ENCODE data around the gene THSD4.
"Not testable (repeated sequence)": the region's sequence is repeated elsewhere in the genome, so short reads cannot be mapped to it uniquely, and the experiment has no call there.

THSD4 gene

DNA sequence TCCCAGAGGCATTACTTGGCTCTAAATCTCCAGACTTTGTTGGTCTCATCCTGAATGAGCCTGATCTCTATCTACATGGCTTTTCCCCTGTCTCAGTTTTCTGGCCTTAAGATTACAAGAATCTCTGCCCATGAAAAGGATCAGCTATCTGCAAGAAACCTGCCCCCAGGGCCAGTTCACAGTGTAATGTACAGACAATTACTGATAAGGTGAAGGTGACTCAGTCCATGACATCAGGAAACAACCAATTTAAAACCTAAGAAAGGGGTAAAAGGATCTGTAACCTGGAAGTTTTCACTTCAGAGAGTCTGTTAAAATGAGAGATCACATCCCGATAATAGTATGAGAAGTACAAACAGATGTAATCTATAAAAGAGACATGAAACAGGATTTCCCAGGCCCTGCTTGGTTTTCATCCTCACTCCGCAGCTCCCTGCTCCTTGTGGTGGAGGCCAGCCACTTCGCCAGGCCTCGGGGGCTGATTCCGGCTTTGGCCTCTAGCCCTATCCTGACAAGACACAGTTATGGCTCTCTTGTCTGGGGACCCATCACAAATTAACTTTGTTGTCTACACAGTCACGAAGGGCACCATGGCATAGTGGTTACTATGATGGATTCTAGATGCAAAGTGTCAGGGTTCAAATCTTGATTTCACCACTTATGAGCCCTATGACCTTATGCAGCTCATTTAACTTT, 136.9 kb downstream of the THSD4 start:
- no peak for DNase-seq (ENCODE audit: low read depth in 1 of 2, low spot score in 1 of 2)

DNA sequence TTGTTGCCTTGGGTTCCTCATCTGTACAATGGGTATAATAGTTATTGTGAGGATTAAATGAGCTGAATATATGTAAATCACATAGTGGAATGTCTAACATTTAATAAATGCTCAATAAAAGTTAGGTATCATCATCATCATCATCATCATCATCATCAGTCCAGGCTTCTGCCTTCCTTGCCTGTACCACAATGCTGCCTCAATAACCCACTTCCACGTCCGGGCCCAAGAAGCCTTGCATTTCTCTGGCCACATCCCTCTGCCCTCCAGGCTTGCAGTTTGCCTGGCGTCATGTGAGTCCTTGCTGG, 137.4 kb downstream of the THSD4 start:
- no peak for DNase-seq (ENCODE audit: low read depth in 1 of 2, low spot score in 1 of 2)

DNA sequence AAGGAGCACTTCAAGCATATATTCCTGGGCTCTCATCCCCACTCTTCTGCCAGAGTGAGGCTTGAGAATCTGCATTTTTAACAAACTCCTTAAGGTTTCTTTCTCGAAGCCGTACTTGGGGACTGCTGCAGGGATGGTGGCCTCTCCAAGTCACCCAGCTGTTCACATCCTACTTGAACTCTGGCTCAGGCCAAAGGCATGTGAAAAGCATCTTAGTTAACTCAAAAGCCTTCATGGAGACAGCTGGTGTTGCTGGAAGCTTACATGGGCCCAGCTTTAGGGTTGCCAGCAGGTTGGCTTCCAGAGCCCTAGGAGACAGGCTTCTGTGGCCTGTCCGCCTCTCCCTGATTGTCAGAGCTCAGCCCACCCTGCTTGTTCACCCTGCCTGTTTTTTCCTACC, 139.2 kb downstream of the THSD4 start:
- DNase-seq (ENCODE audit: low read depth in 1 of 2, low spot score in 1 of 2): no peak

DNA sequence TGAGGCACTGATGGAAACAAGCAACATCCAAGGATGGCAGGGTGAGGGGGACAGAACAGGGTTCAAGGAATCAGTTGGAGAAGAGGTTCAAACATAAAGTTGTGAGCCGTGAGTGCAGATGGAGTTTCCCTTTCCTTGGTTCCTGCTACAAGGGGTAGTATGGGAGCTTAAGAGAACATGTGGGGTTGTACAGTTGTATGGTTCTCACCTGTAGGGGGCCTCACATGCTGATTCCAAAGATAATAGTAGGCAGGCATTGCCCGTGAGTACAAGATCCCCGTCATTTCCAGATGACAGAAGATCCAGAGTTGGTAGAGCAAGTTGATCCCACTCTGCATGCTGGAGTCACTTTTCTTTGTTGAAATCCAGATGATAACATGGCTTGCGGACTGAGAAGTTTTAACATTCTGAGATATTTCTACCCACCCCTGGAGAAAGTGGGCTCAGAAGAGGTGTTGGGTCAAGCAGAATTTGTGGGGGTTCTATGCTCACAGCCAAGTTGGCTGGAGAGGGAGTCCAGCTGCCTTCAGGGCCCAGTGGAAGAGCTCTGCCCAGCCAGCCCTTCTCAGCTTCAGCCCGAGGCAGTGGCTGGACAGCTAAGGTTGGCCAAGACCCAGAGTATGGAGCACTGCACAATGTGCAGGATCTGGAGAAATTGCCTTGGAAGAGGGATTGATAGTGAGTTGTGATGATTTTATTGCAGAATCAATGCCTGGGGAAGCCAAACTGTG, 141.8 kb downstream of the THSD4 start:
- no peak for DNase-seq (ENCODE audit: low read depth in 1 of 2, low spot score in 1 of 2)

DNA sequence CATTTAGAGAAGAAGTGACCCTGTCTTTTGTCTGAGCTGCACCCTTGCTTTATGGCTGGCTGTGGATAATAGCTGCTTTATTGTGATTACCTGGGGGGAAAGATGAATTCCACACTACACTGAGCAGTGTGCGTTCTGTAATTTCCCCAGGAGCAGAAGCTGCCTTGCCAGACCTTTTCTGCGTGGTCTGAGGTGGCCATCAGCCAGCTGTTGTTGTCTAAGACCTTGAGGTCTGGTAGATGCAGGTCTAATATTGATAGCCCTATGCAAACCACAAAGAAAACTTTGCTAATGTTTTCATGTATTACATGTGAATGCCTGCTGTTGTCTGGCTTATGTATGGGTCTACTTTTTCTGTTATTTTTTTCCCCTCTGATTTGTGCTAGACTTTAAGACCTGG, 144.6 kb downstream of the THSD4 start:
- DNase-seq (ENCODE audit: low read depth in 1 of 2, low spot score in 1 of 2): no peak

DNA sequence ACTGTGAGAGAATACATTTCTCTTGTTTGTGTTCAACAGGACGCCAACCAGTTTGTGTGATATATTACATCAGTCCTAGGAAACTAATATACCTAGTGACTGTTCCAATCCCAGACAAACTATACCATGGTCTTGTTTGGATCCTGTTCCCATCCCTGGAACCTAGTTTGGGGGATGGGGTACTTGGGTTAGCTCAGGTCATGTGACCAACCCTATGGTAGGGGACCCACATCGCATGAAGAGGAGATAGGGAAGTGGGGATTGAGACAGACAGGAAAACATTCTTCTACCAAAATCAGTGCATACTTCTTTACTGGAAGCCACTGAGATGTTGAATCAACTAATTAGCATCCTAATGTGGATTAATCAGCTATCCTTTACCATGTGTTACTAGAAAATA, 146.1 kb downstream of the THSD4 start:
- no peak for DNase-seq (ENCODE audit: low read depth in 1 of 2, low spot score in 1 of 2)

DNA sequence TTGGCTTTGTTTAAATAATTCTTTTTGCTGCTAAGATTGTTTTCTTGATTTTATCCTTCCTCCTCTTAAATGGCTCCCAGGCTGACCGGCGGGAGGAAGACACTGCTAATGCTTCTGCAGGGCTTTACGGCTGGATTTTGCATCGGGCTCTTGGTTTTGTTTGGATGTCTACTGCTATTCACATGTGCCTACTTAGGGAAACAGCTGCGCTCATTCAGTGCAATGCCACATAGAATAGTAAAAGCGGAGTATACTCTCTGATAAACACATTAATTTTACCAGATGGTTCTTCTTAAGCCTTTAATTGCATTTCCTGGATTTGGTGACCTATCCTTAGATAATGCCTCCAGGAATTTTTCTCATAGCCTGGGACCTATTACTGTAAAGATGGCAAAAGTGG, 146.6 kb downstream of the THSD4 start:
- no peak for DNase-seq (ENCODE audit: low read depth in 1 of 2, low spot score in 1 of 2)

DNA sequence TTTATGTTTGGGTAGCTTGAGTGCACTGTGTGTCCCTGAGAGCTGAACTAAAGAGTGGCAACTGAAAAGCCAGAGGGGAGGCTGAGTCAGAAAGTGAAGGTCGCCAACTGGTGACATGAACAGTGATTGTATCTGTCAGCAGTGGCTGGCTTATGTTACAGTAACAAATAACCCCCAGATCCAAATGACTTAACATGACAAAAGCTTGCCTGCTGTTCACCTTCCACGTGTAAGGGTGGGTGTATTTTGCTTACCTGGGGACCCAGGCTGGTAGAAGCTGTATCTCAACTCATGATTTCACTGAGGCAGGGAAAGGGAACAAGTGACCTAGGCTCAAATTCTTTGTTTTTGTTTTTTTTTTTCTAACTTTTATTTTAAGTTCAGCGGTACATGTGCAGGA, 147.3 kb downstream of the THSD4 start:
- no peak for DNase-seq (ENCODE audit: low read depth in 1 of 2, low spot score in 1 of 2)

DNA sequence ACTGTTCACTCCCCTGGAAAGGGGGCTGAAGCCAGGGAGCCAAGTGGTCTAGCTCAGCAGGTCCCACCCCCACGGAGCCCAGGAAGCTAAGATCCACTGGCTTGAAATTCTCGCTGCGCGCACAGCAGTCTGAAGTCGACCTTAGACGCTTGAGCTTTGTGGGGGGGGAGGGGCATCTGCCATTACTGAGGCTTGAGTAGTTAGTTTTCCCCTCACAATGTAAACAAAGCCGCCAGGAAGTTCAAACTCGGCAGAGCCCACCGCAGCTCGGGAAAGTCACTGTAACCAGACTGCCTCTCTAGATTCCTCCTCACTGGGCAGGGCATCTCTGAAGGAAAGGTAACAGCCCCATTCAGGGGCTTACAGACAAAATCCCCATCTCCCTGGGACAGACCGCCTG, 150.3 kb downstream of the THSD4 start:
- not testable (repeated sequence) for DNase-seq (ENCODE audit: low read depth in 1 of 2, low spot score in 1 of 2)

DNA sequence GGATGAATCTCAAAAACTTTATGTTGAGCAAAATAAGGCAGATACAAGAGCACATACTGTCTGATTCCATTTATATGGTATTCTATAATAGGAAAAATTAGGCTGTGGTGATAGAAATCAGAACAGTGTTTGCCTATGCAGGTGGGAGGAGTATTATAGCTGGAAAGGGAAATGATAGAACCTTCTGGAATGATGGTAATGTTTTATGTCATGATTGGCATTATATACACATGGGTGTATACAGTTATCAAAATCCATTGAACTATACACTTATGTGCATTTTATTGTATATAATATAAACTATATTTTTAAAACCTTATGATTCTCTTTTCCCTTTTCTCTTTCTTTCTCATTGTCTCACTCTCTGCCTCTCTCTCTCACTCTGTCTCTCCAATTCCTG, 156.1 kb downstream of the THSD4 start:
- no peak for DNase-seq (ENCODE audit: low read depth in 1 of 2, low spot score in 1 of 2)

DNA sequence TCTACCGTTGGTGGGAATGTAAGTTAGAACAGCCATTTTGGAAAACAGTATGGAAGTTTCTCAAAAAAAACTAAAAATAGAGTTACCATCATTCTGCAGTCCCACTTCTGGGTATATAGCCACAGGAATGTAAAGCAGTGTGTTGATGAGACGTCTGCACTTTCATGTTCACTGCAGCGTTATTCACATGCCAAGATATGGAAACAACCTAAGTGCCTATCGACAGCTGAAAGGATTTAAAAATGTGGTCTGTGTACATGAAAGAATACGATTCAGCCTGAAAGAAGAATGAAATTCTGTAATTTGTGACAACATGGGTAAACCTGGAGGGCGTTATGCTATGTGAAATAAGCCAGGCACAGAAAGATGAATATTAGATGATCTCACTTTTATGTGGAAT, 157.7 kb downstream of the THSD4 start:
- no peak for DNase-seq (ENCODE audit: low read depth in 1 of 2, low spot score in 1 of 2)

DNA sequence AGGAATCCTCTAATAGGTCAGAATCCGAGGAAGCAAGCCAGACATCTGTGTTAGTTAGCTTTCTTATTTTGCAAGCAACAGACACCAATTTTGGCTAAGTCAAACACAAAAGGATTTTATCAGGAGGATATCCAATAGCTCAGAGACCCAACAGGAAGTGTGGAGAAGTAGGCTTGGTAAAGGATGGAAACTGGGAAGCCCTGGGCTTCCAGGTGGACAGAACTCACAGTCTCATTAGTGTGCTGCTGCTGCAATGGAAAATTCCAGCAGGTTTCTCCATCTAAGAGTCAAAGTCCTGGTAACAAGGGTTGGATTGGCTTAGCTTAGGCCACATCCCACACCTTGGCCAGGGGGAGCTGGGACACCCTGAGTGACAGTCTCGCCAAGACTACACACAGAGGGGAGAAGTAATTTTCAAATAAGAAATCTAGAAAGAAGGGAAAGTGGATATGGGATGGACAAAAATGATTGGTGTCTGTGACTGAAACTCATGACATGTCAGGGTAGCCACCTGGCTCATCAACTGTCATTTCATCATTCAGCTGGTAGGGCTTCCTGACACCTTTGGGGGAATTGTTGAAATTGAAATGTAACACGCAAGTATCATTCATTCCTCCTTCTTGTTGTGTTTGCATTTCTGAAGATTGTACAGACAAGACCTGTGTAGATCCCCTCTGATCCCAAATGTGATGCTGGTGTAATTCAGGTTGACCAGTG, 158.6 kb downstream of the THSD4 start:
- DNase-seq (ENCODE audit: low read depth in 1 of 2, low spot score in 1 of 2): no peak

DNA sequence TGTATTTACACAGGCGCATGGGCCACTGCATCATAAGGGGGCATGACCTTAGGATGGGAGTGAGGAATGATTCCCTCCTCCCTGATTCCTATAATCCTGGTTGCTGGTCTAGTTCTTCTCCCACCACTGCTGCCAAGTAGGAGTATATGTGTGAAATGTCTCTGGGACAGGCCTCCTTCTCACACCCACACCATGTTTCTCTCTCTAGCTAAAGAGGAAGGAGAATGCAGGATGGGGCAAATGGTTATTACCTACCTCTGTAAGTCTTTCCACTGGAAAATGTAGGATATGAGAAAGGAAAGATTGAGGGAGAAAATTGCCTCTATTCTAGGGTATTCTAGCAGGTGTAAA, 159.2 kb downstream of the THSD4 start:
- DNase-seq (ENCODE audit: low read depth in 1 of 2, low spot score in 1 of 2): no peak

DNA sequence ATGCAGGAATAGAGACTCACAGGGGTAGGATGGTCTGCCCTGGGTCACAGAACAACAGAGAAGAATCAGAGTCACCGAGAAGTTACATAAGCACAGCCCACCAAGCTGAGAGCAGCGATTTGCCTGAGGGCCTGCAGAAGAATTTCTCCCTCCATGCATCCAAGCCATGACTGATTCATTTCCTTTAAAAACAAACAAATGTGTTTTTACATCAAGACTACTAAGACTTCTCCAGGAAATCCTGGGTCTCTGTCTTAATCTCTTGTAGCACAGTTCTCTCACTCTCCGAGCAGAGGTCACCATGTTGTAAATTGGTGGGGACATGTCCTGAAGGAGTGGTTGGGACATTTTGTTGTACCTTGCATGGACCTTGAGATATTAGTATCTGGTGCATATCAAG, 159.8 kb downstream of the THSD4 start:
- DNase-seq (ENCODE audit: low read depth in 1 of 2, low spot score in 1 of 2): no peak

DNA sequence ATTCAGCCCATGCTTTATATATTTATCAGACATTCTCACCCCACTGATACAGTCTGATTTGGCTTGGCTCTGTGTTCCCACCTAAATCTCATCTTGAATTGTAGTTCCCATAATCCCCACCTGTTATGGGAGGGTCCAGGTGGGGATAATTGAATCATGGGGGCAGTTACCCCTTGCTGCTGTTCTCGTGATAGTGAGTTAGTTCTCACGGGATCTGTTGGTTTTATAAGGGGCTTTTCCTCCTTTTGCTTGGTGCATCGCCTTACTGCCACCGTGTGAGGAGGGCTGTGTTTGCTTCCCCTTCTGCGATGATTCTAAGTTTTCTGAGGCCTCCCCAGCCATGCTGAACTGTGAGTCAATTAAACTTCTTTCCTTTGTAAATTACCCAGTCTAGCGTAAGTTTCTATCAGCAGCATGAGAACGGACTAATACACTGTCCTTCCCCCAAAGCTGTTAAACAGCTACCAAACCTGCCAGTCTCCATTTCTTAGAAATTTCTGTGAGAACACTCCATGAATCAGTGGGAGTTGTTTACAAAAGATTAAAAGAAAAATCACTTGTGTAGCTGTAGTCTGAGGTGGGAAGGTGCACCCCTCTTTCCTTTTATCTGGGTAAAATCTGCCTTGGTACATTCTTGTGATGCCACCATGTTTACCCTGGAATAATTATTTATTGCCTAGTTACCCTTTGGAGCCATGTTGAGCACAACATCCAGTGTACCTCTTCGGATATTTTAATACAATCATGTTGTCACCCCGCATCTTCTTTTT, 160.5 kb downstream of the THSD4 start:
- no peak for DNase-seq (ENCODE audit: low read depth in 1 of 2, low spot score in 1 of 2)

DNA sequence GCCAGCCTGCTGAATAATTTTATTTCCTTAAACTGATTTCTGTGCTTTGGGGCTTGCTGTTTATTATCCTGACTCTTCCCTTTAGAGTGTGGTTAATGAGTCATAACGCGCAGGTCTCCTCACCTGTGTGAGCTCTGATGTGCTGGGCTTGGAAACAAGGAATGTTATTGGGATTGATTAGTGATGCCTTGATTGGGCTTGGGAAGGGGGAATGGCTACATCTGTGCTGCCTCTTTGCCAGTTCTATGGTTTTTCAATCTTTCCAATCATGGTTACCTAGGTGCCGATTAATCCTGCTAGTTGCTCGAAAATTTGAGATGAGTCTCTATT, 161.0 kb downstream of the THSD4 start:
- no peak for DNase-seq (ENCODE audit: low read depth in 1 of 2, low spot score in 1 of 2)

DNA sequence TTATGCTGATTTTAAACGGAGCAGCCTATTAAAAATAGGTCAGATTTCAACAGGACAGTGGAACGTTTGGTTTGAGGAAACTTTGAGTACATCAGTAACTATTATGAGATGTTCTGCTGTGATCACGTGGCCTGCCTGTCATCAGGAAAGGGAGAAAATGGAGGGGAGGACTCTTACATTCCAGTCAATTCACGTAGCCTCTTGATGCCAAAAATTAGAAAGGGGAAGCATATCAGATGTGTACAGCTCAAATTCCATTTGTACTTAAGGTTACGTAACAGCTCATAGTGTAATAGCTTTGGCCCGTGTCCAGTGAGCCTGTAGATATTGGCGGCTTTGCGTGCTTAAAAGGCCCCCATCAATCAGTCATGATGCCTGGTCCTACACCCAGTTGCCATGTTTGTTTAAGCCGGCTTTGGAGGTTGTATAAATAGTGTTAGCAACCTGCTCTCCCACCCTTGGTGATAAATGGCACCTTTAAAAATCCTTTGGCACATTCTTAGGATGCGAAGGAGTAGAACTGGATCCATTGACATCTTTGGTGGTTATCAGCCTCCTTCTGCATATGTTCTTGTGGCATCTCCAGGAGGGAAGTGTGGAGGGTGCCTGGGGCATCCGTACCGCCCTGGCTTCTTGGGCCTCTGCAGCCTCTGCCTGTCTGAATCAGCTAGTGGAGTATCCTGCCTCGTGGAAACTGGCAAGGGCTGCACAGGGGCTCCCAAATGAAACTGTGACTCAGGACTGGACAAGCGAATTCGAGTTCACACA, 163.9 kb downstream of the THSD4 start:
- no peak for DNase-seq (ENCODE audit: low read depth in 1 of 2, low spot score in 1 of 2)

DNA sequence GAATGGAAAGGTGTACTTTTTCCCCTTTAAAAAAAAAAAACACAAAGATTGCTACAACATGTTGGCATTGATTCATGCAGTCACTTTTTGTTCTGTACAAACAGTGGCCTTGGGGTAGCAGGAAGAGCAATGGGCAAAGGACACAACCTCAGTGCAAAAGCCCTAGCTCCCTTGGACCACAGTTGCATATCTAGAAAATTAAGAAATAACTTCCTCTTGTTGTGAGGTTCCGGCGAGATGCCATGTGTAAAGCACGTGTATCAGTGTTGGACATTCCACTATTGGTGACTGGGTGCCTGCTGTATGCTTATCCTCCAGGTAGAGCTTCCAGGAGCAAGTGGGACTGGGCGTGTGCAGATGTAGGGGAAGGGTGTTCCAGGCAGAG, 164.5 kb downstream of the THSD4 start:
- DNase-seq (ENCODE audit: low read depth in 1 of 2, low spot score in 1 of 2): no peak

DNA sequence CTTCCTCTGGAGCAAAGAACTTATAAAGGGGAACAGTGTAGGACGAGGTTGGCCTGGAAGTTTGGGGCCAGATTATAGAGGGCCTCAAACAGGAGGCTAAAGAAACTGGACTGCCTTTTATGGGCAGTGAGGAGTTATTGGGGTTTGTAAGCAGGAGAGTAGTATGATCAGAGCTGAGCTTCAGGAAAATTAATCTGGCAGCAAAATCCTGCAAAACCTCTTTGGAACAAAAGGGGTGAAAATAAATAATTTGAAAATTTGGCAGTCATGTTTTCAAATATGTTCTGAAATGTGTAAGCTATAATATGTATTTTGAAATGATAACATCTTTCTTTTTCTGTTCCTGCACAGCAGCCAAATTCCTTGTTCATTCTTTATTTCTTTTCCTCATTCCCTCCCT, 164.9 kb downstream of the THSD4 start:
- DNase-seq (ENCODE audit: low read depth in 1 of 2, low spot score in 1 of 2): no peak

DNA sequence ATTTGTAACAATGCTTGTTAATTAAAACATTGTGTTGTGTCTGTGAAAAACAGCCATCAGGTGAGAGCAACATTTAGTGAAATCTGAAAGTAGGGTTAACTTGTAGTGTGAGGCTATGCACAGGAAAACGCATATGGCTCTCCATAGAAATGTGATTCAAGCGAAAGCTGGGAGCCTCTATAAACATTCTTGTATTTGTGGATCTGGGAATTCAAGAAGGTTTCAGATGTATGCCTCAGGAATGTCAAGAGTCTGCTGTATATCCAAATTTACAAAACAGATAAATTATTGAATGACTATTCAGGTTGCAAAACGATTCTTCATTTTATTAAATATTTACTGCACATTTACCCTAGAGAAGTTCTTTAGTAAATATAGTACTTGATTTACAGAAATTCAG, 166.0 kb downstream of the THSD4 start:
- no peak for DNase-seq (ENCODE audit: low read depth in 1 of 2, low spot score in 1 of 2)

DNA sequence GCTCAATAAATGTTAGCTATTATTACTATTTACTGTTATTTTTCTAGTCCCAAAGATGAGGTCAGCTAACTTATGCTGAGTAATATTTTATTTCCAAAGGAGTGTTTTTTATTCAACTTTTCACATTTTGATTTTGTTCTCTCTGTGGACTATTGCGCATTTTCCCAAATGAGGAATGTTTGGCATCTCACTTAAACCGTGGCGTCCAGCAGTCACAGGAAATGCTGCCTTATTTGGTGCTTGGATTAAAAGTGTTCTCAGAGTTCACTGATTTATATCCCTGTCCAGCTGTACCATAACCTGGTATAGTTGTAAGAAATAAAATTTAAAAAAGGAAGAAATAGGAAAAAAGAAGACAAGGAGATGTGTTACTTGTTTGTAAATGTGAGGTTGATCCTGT, 166.8 kb downstream of the THSD4 start:
- DNase-seq (ENCODE audit: low read depth in 1 of 2, low spot score in 1 of 2): no peak

Data from activated T-helper 1 cell treated with anti-CD3 and anti-CD28 coated beads, Interleukin-2, amount 50 U/mL, for 16 hours (primary cell).